Epidermal melanocyte (primary cell): ENCODE measurements around the gene NACC1.

Experiments
- DNase-seq: peaks from one replicate; pipeline ENCODE4 v3.0.0; 2011; ENCODE audit warnings: low spot score; ENCODE audit not compliant: insufficient read length

Gene NACC1

DNA sequence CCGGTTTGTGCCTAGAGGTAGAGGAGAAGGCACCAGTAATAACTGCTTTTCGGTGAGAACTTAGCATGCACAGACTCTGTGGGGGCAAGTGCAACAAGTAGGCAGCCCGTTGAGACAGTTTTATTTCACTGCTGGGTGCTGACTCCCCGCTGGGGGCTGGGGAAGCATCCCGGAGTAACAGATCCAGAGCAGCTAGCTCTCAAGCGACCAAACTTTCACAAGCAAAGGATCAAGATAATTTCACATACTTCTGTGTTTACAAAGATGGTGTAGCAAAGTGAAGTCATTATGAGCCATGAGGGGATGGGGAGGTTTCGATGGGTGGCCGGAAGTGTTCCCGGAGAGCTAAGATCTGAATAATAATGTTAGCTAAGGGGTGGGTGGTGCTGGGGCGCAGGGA, 2.8 kb downstream of the NACC1 start:
- no peak for DNase-seq

DNA sequence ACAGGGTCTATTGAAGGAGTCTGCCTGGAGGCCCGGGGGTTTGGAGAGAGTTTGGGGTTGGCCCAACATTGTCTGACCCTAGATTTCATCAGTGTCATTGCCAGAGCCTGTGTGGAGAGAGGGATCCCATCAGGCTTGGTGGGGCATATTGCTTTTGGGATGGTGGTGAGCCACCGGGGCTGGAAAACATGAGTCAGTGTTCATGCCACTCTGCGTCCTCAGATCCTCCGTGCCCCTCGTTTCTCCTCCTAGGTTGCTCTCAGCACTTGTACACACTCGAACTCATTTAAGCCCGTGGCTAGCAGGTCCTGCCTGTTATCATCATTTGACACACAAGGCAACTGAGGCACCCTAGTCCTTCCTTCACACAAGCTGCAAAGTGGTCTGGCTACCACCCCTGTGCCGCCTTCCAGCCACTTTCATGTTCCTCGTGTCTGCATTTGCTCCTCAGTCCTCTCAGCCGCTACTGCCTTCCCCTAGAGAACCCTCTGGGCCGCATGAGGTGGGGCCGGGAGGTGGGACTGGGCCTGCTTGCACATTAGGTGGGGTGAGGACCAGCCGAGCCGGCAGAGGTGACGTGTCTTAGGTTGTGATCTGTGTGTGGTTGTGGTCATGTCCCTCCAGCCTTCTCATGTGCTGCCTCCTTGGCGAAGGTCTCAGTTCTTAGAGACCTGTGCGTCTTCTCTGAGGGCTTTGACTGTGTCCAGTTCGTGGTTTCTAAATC, 3.6 kb downstream of the NACC1 start:
- DNase-seq = no peak

DNA sequence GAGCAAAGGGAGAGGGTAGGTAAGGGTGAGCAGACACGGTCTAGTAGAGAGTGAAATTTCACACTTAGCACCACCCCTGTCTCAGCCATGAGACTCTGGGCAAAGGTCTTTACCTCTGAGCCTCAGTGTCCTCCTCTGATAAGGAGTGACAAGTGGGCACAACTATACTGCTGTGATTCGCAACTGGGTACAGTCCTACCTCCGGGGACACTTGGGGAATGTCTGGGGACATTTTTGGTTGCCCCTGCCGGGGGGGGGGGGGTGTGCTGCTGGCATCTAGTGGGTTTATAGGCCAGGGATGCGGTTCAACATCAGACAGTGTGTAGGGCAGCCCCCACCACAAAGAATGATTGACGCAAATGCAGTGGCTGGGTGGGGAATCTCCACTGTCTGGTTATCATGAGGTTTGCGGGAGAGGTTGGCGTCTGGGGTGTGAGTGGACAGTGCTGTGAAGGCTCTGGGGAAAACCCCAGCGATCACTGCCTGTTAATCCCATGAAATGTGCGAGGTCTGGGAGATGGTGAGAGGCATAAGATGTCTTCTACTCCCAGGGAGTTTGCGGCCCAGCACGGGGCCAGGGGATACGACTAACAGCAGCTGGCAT, 4.3 kb downstream of the NACC1 start:
- no peak for DNase-seq

DNA sequence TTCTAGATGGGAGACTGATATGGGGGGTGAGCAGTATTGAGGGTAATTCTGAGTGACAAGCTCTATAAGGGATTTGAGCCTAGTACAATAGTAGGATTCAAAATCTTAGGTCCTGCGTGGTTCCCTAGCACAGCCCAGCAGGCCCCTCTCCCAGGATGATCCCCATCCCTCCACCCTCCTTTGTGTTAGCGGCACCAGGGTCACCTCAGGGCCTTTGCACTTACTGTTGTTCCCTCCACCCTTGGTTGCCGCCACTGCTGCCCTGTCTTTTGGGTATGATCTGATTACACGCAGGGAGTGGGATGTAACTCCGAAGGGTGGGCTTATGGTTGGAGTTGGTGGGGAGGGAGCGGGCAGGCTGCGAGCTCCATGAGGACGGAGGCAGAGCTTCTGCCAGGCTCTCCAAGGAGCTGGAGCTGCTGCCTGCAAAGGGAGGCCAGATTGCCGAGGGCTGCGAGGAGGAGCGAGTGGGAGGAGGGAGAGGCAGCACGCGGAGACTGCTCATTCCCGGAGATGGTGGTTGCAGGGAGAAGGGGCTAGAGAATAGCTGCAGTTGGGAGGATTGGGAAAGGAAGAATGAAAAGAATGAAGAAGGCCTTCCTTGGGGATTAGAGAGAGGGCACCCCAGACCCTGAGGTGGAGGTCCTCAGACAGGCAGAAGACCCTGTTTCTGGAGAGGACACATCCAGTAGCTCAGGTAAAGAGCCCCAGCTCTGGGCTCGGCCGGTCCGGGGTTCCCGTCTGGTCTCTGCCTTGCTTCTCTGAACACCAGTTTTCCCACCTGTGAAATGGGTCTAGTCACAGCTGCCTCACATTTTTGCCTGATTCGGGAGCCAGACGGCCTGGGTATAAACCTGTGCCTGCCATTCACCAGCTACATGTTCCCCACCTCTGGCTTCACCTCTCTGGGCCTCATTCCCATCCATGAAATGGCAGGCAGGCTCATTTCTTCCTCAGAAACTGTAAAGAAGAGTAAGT, 5.2 kb downstream of the NACC1 start:
- no peak for DNase-seq

DNA sequence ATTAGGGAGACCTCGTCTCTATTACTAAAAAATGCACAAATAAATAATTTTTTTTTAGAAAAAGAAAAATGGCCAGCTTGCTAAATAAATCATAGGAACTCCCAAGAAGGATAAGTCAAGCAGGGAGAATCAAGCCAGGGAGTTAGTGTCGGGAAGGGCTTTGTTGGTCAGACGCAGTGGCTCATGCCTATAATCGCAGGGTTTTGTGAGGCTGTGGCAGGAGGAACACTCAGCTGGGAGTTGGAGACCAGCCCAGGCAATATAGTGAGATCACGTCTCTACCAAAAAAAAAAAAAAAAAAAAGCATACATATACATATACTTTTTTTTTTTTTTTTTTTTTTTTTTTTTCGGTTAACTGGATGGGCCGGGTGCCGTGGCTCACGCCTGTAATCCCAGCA, 9.0 kb downstream of the NACC1 start:
- no peak for DNase-seq

DNA sequence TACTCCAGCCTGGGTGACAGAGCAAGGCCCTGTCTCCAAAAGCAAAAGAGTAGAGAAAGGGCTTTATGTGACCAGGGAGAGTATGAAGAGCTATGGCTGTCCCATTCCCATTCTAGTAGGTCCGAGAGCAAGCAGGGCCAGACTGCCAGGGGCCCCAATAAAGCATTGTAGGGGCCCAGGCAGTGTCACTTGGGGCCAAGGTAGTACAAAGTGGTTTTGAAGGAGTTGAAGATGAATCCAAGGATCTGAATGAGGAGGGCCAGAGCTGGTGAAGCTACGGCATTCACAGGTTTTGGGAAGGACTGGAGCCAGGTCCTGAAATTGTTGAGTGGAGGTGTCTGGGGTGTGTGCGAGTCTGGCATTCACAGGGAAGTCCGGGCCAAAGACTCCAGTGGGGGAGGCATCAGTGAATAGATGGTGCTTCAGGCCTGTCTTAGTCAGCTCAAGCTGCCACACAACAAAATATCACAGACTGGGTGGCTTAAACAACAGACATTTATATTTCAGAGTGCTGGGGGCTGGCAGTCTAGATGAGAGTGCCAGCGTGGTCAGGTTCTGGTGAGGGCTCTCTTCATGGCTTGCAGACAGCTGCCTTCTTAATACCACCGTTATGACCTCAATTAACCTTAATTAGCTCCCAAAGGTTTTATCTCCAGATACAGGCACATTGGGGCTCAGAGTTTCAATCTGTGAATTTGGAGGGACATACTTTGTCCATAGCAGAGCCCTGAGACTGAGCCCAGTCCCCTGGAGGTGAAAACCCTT, 9.9 kb downstream of the NACC1 start:
- no peak for DNase-seq

DNA sequence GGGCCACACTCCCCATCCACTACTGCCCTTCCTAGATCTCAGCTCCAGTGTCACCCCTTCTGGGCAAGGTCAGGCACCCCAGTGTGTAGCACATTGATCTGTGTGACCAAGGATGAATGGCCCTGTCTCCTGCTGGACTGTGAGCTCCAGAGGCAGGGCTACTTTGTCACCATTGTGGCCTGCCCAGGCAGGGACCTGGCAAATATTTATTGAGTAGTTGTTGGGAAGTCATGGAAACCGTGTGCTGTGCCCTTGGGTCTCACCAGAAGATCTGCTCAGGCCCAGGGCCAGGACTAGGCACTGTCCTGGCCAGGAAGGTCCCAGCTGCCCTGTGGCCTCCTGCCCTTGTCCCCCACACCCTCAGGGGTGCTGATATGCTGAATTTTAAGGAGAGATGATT, 10.5 kb downstream of the NACC1 start:
- DNase-seq = no peak

DNA sequence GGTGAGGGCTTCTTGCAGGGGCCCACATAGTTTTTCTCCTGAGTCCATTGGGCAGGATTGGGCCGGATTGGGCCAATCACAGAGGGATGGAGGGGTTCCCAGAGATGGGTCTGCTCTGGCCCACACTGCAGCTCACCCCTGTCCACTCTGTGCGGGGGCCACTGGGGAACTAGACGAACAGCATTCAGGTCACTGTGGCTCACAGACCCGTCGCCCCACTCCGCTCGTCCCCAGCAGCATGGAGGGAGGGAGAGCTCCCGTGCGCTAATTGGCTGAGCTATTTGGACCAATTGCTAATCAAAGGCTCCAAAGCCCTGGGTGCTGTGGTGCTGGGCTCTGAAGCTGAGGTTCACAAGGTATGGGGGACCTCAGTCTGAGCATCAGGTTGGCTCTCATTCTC, 11.3 kb downstream of the NACC1 start:
- no peak for DNase-seq

DNA sequence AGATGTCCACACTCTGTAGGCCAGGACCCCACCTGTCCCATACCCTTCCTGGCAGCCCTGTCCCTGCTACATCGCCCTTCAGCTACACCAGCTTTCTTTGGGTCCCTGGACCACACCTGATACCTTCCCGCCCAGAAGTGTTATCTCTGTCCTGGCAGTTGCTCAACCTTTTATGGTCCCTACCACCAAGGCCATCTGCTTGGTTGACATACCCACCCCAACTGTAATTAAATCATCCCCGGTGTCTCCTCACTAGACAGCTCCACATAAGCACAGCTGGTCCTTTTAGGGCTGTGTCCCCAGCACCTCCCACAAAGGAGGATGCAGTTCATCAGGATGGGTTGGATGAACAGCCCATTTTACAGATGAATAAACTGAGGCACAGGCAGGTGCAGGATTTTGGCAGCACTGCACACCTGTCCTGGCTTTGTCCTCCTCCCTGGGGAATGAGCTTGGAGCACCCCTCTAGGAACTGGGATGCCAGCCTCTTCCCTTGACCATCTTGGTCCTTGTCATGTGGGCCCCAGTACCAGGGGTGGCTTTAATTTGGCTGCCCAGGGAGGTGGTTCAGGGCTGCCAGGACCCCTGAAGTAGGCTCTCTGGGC, 12.9 kb downstream of the NACC1 start:
- DNase-seq = no peak

DNA sequence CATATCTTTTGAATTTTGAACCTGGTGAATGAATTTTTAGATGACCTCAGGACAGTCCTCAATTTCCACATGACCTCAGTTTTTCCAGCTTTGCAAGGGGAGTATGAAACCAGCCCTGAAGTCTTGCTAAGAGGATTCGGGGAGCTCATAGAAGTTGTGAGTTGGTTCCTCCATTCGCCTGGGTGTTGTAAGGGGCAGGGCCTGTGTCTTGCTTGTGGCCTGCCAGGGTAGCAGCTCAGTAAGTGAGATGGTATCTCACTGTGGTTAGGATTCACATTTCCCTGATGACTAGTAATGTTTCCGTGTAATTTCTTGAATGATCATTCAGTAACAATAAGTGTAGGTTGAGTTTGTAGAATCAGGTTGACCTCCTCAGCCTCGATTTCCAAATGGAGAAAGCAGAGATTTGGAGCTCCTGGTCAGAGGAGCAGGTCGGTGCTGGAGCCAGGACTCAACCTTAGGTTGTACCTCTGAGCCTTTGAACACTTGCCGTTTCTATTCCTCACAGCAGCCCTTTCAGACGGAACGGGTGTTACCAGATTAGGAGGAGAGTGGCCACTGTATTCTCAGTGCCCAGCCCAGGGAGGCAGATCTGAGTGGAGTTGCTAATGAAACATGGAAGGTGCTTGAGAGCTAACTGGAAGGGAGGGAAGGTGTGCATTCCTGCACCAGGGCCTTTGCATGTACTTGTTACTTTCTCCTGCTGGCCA, 14.6 kb downstream of the NACC1 start:
- no peak for DNase-seq

DNA sequence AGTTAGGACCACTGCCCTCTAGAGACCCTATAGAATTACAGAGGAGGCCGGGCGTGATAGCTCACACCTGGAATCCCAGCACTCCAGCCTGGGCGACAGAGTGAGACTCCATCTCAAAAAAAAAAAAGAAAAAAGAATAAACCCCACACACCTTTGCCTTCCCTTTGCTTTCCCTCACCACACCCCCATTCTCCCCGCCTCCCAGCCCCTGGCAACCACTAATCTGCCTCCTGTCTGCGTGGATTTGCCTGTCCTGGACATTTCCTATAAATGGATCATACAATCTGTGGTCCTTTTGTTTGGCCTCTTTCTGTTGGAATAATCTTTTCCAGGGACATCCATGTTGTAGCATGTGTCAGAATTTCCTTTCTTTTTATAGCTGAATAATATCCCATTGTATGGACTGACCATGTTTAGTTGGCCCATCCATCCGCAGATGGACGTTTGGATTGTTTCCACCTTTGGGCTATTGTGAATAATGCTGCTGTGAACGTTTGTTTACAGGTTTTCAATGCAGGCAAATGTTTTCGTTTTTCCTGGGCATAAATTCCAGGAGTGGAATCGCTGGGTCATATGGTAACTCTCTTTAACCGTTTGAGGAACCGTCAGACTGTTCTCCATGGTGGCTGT, 15.3 kb downstream of the NACC1 start:
- DNase-seq = no peak

DNA sequence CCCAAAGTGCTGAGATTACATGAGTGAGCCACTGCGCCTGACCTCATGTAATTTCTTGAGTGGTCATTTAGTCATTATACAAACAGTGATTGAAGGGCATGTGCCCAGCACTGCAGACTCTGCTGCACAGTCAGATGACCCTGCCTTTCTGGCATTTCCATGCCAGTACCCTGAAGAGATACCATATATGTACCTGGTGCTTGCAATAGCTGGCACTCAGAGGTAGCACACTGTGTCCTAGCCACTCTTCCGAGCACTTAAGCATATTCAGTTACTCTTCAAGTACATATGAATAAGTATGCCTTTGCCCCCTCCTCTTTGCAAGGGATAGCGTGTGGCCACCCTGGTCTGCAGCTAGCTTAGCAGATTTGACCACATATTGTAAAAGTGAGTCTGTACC, 16.6 kb downstream of the NACC1 start:
- no peak for DNase-seq

DNA sequence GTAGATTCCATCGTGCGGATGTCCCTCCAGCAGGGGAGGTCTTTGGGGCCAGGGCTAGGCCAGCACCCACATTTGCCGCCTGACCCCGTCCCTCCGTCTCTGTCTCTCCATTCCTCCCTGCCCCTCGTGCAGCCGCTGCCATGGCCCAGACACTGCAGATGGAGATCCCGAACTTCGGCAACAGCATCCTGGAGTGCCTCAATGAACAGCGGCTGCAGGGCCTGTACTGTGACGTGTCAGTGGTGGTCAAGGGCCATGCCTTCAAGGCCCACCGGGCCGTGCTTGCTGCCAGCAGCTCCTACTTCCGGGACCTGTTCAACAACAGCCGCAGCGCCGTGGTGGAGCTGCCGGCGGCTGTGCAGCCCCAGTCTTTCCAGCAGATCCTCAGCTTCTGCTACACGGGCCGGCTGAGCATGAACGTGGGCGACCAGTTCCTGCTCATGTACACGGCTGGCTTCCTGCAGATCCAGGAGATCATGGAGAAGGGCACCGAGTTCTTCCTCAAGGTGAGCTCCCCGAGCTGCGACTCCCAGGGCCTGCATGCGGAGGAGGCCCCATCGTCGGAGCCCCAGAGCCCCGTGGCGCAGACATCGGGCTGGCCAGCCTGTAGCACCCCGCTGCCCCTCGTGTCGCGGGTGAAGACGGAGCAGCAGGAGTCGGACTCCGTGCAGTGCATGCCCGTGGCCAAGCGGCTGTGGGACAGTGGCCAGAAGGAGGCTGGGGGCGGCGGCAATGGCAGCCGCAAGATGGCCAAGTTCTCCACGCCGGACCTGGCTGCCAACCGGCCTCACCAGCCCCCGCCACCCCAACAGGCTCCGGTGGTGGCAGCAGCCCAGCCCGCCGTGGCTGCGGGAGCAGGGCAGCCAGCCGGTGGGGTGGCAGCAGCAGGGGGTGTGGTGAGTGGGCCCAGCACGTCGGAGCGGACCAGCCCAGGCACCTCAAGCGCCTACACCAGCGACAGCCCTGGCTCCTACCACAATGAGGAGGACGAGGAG, 17.3 kb downstream of the NACC1 start:
- no peak for DNase-seq

DNA sequence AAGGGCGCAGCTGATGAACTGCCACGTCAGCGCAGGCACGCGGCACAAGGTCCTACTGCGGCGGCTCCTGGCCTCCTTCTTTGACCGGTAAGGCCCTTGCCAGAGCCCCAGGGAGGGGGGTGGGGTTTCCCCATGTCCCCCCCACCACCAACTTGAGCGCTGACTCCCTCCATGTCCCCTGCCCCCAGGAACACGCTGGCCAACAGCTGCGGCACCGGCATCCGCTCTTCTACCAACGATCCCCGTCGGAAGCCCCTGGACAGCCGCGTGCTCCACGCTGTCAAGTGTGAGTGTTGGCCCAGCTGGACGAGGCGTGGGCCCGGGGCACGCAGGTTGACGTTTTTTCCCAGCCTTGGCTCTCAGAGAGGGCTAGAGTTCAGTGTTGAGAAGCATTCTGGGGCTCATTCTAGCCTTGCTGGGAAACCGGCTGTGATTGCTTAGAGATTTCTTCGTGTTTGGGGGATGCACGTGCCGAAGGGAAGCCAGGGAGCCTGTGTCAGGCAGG, 19.3 kb downstream of the NACC1 start:
- DNase-seq = no peak

DNA sequence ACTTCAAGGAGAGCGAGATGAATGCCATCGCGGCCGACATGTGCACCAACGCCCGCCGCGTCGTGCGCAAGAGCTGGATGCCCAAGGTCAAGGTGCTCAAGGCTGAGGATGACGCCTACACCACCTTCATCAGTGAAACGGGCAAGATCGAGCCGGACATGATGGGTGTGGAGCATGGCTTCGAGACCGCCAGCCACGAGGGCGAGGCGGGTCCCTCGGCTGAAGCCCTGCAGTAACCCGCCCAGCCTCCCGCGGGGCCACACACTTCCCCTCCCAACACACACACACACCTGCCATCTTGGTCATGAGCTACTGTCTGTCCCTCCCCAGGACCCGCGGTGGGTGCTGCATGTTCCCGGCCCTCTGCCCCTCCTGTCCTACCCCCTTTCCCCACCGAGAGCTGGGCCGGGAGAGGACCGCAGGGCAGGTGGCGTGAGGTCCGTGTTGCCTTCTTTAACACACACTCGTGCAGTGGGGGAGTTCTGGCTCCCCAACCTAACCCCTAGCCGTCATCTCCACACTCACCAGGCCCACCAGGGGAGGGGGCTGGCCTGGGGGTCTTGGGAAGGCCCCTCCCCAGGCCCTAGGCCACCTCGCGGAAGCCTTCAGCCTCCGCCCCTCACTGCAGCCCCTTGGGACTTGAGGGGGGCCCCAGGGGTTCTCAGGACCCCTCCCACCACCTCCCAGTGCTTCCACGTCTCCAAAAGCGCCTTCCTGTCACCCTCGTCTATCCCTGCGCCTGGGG, 20.3 kb downstream of the NACC1 start:
- DNase-seq = no peak

DNA sequence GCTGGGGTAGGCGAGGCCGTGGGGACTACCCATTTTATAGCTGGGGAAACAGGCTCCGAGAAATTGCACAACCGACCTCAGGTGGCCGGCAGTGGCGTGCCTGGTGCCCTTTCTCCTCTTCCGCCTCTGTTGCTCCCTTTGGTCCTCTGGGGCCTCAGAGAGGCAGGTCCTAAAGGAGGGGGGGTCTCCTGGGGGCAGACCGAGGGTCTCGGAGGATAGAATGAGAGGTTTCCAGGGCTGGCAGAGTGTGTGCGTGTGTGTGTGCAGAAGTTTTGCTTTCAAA, 20.8 kb downstream of the NACC1 start:
- no peak for DNase-seq

DNA sequence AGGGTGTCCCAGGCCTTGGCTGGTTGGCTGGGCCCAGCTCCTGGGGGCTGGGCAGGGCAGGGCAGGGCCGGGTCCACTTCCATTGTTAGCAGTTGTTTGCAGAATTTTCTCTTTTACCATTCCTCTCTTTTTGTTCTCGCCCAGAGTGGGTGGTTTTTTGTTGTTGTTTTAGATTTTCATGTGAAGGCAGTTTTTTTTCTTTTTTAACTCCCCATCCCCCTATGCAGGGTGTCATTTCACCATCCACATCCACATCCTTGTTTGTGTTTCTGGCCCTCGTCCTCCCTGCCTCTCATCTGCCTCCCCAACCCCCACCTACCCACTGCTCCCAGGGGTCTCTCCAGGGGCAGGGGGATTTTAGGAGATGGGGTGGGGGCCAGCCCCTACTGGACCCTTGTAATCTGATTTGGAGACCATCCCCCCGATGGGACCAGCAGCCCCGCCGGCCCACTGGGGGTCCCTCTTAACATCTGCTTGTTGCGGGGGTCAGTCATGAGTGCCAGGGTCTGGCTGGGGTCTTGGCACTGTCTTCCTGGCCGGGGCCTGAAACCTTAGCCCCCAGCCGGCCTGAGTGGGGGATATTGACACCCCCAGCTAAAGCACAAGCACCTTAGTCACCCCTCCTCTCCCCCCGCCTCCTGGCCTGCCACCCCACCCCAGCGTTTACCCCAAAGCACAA, 21.7 kb downstream of the NACC1 start:
- no peak for DNase-seq
